WTC11 (cell line): Measurements from ENCODE around the gene TMEM120A. TPM values are rescaled to one million over a fixed set of nuclear protein-coding genes. Genes with fewer than 3 reads are reported as not detected.
A peak's percentile ranks its signal among the peaks of the same experiment; 100 is the strongest.

ENCODE experiments used
- ATAC-seq: fragments of 200-7000 bp; cut with Tn5 transposase; 2 replicates; pipeline ENCODE4 v1.10.0; 2021; ENCODE audit warnings: mild to moderate bottlenecking, moderate library complexity
- CTCF ChIA-PET: fragments of 300-600 bp; sonication (Branson Sonifier 250); formaldehyde crosslinking; loops from one replicate; lab custom pipeline; 2021; ENCODE audit warnings: antibody characterized with exemption; lab: Charles Lee
- POLR2A ChIA-PET: fragments of 350-600 bp; sonication (Branson Sonifier 250); formaldehyde crosslinking; loops from one replicate; lab custom pipeline; 2021; ENCODE audit warnings: antibody characterized with exemption; lab: Charles Lee
- DNase-seq: peaks from one replicate; pipeline ENCODE4 v3.0.0; 2021; ENCODE audit warnings: low spot score
- H3K27ac Mint-ChIP-seq: 2 replicates; pipeline ENCODE4 v1.8.0; 2021; ENCODE audit warnings: mixed read lengths
- H3K27me3 Mint-ChIP-seq: 2 replicates; pipeline ENCODE4 v1.8.0; 2021; ENCODE audit warnings: low read depth, mild to moderate bottlenecking, moderate library complexity, mixed read lengths
- H3K36me3 Mint-ChIP-seq: 2 replicates; pipeline ENCODE4 v1.8.0; 2021; ENCODE audit warnings: mixed read lengths
- H3K4me1 Mint-ChIP-seq: 2 replicates; pipeline ENCODE4 v1.8.0; 2022; ENCODE audit warnings: mixed read lengths
- H3K4me3 Mint-ChIP-seq: 2 replicates; pipeline ENCODE4 v1.8.0; 2021; ENCODE audit warnings: mild to moderate bottlenecking, moderate library complexity, mixed read lengths
- H3K9me3 Mint-ChIP-seq: 2 replicates; pipeline ENCODE4 v1.8.0; 2021; ENCODE audit warnings: mixed read lengths
- CREB1 ChIP-seq: sonication (generic); formaldehyde crosslinking; IDR thresholded peaks from 2 replicates; pipeline ENCODE4 v1.8.0; 2023; ENCODE audit warnings: mild to moderate bottlenecking, missing genetic modification reagents
- ELF4 ChIP-seq: sonication (generic); formaldehyde crosslinking; IDR thresholded peaks from 2 replicates; pipeline ENCODE4 v1.8.1; 2022; ENCODE audit warnings: low read depth, mild to moderate bottlenecking, moderate library complexity, missing genetic modification reagents
- FOXP1 ChIP-seq: sonication (generic); formaldehyde crosslinking; IDR thresholded peaks from 2 replicates; pipeline ENCODE4 v1.8.0; 2022; ENCODE audit warnings: missing genetic modification reagents, mild to moderate bottlenecking, moderate library complexity, borderline replicate concordance
- IRF2 ChIP-seq: sonication (generic); formaldehyde crosslinking; IDR thresholded peaks from 2 replicates; pipeline ENCODE4 v1.8.0; 2022; ENCODE audit warnings: low read depth, missing genetic modification reagents, borderline replicate concordance
- JAZF1 ChIP-seq: fragments of 250-450 bp; sonication (Bioruptor Pico); IDR thresholded peaks from 2 replicates; pipeline ENCODE4 v1.9.0; 2021; ENCODE audit warnings: moderate library complexity, mild to moderate bottlenecking, inconsistent platforms
- NFYB ChIP-seq: sonication (generic); formaldehyde crosslinking; conservative IDR thresholded peaks from 2 replicates; pipeline ENCODE4 v1.8.0; 2022; ENCODE audit warnings: low read depth, missing genetic modification reagents
- NR3C1 ChIP-seq: sonication (generic); formaldehyde crosslinking; conservative IDR thresholded peaks from 2 replicates; pipeline ENCODE4 v1.8.1; 2023; ENCODE audit warnings: low read depth, mild to moderate bottlenecking, missing genetic modification reagents
- RELA ChIP-seq: sonication (generic); formaldehyde crosslinking; IDR thresholded peaks from 2 replicates; pipeline ENCODE4 v1.8.1; 2022; ENCODE audit warnings: missing genetic modification reagents, mild to moderate bottlenecking, borderline replicate concordance
- SMAD4 ChIP-seq: sonication (generic); formaldehyde crosslinking; IDR thresholded peaks from 2 replicates; pipeline ENCODE4 v1.8.0; 2022; ENCODE audit warnings: mild to moderate bottlenecking, missing genetic modification reagents
- SP1 ChIP-seq: sonication (generic); formaldehyde crosslinking; conservative IDR thresholded peaks from 2 replicates; pipeline ENCODE4 v1.8.1; 2022; ENCODE audit warnings: missing genetic modification reagents
- TEAD1 ChIP-seq: sonication (generic); formaldehyde crosslinking; IDR thresholded peaks from 2 replicates; pipeline ENCODE4 v1.8.0; 2022; ENCODE audit warnings: mild to moderate bottlenecking, missing genetic modification reagents
- TEAD4 ChIP-seq: sonication (generic); formaldehyde crosslinking; IDR thresholded peaks from 2 replicates; pipeline ENCODE4 v1.8.0; 2022; ENCODE audit warnings: mild to moderate bottlenecking, missing genetic modification reagents
- ZBTB21 ChIP-seq: sonication (generic); formaldehyde crosslinking; IDR thresholded peaks from 2 replicates; pipeline ENCODE4 v1.8.1; 2023; ENCODE audit warnings: mild to moderate bottlenecking, missing genetic modification reagents, borderline replicate concordance
- total RNA-seq: library from RNA; stranded (reverse); gene quantifications from 3 replicates; pipeline ENCODE4 v1.2.3, GENCODE V29; 2021
- TF ChIP-seq, protein P1 (sequence below): sonication (generic); formaldehyde crosslinking; IDR thresholded peaks from 2 replicates; pipeline ENCODE4 v1.8.0; 2022; ENCODE audit warnings: mild to moderate bottlenecking, missing genetic modification reagents
- TF ChIP-seq, protein P2 (sequence below): fragments of 250-450 bp; sonication (Bioruptor Pico); IDR thresholded peaks from 2 replicates; pipeline ENCODE4 v1.9.0; 2021; ENCODE audit warnings: mild to moderate bottlenecking
- TF ChIP-seq, protein P3 (sequence below): sonication (generic); formaldehyde crosslinking; IDR thresholded peaks from 2 replicates; pipeline ENCODE4 v1.8.1; 2022; ENCODE audit warnings: mild to moderate bottlenecking, moderate library complexity, missing genetic modification reagents
- TF ChIP-seq, protein P4 (sequence below): sonication (generic); formaldehyde crosslinking; IDR thresholded peaks from 2 replicates; pipeline ENCODE4 v1.8.0; 2022; ENCODE audit warnings: mild to moderate bottlenecking, missing genetic modification reagents
- TF ChIP-seq, protein P5 (sequence below): sonication (generic); formaldehyde crosslinking; conservative IDR thresholded peaks from 2 replicates; pipeline ENCODE4 v1.8.1; 2022; ENCODE audit warnings: mild to moderate bottlenecking, missing genetic modification reagents
- TF ChIP-seq, protein P6 (sequence below): sonication (generic); formaldehyde crosslinking; IDR thresholded peaks from 2 replicates; pipeline ENCODE4 v1.8.1; 2022; ENCODE audit warnings: low read depth, missing genetic modification reagents, borderline replicate concordance
- TF ChIP-seq, protein P7 (sequence below): sonication (generic); formaldehyde crosslinking; IDR thresholded peaks from 2 replicates; pipeline ENCODE4 v1.8.1; 2022; ENCODE audit warnings: low read depth, mild to moderate bottlenecking, moderate library complexity, missing genetic modification reagents, borderline replicate concordance

TMEM120A gene
- total RNA-seq, 1 experiment from 2014 or later = 21.9 TPM

DNA sequence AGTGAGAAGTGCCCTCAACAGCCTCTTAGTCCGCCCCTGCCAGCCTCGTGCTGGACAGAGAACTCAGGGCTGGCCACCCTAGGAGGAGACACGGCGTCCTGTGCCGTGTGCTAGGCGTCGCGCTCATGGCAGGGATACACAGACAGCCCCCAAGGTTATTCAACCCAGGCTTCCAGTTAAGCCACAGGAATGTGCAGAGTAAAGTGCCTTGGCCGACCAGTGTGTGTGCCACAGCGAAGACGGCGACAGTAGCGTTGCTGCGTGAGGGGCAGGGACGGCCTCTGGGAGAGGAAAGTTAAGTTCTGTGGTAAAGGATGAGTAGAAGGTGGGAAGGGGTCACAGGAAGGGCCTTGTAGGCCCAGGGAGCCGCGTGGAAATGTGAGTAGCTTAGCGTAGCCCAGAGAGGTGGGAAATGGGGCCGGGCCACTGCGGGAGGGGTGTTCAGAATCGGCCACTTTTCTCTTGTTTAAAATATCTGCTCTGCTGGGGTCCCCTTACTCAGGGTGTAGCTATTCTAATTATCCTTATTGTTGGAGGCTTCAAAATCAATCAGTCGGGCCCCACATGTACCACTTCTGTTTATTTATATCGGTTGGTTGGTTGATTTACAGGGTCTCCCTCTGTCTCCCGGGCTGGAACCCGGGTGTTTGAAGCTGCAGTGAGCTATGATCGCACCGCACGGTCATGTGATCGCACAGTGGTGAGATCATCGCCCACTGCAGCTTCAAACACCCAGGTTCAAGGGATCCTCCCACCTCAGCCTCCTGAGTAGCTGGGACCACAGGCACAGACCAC is 24.5 kb downstream of the TMEM120A start:
- Mint-ChIP-seq H3K27me3 (no peaks in the 10 kb centered on the region; the same call in 1 of the 2 replicates), H3K27ac (peak overlapping the region; percentile 36), H3K36me3 (peaks cover 28% of the 10 kb centered on the region), H3K9me3 (no peaks in the 10 kb centered on the region), H3K4me3 (no peak overlapping the region), H3K4me1 (no peaks in the 10 kb centered on the region)
- ChIA-PET CTCF (interaction anchor here (0.6 to 1.1 kb wide), 3 partner anchors 13 to 91 kb away, joined by 4 to 6 read pairs (median 4); partner anchors contain the start of gene RHBDD2), POLR2A (no interaction called here)
- no peak for ATAC-seq
- TF ChIP-seq RELA (no peak), TEAD1 (CRISPR knock-in tag) (no peak), NR3C1 (no peak), CREB1 (CRISPR knock-in tag) (no peak), TEAD4 (CRISPR knock-in tag) (no peak), SP1 (CRISPR knock-in tag) (no peak), SMAD4 (CRISPR knock-in tag) (no peak), ELF4 (no peak), FOXP1 (CRISPR knock-in tag) (no peak), IRF2 (CRISPR knock-in tag) (no peak), JAZF1 (CRISPR knock-in tag) (no peak), NFYB (CRISPR knock-in tag) (no peak), ZBTB21 (no peak)
- TF ChIP-seq, protein P1, sequence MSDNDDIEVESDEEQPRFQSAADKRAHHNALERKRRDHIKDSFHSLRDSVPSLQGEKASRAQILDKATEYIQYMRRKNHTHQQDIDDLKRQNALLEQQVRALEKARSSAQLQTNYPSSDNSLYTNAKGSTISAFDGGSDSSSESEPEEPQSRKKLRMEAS (CRISPR knock-in tag) = no peak
- TF ChIP-seq, protein P2, sequence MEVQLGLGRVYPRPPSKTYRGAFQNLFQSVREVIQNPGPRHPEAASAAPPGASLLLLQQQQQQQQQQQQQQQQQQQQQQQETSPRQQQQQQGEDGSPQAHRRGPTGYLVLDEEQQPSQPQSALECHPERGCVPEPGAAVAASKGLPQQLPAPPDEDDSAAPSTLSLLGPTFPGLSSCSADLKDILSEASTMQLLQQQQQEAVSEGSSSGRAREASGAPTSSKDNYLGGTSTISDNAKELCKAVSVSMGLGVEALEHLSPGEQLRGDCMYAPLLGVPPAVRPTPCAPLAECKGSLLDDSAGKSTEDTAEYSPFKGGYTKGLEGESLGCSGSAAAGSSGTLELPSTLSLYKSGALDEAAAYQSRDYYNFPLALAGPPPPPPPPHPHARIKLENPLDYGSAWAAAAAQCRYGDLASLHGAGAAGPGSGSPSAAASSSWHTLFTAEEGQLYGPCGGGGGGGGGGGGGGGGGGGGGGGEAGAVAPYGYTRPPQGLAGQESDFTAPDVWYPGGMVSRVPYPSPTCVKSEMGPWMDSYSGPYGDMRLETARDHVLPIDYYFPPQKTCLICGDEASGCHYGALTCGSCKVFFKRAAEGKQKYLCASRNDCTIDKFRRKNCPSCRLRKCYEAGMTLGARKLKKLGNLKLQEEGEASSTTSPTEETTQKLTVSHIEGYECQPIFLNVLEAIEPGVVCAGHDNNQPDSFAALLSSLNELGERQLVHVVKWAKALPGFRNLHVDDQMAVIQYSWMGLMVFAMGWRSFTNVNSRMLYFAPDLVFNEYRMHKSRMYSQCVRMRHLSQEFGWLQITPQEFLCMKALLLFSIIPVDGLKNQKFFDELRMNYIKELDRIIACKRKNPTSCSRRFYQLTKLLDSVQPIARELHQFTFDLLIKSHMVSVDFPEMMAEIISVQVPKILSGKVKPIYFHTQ = no peak
- TF ChIP-seq, protein P3, sequence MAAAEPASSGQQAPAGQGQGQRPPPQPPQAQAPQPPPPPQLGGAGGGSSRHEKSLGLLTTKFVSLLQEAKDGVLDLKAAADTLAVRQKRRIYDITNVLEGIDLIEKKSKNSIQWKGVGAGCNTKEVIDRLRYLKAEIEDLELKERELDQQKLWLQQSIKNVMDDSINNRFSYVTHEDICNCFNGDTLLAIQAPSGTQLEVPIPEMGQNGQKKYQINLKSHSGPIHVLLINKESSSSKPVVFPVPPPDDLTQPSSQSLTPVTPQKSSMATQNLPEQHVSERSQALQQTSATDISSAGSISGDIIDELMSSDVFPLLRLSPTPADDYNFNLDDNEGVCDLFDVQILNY (CRISPR knock-in tag) = no peak
- TF ChIP-seq, protein P4, sequence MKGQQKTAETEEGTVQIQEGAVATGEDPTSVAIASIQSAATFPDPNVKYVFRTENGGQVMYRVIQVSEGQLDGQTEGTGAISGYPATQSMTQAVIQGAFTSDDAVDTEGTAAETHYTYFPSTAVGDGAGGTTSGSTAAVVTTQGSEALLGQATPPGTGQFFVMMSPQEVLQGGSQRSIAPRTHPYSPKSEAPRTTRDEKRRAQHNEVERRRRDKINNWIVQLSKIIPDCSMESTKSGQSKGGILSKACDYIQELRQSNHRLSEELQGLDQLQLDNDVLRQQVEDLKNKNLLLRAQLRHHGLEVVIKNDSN (CRISPR knock-in tag) = no peak
- TF ChIP-seq, protein P5, sequence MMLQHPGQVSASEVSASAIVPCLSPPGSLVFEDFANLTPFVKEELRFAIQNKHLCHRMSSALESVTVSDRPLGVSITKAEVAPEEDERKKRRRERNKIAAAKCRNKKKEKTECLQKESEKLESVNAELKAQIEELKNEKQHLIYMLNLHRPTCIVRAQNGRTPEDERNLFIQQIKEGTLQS = no peak
- TF ChIP-seq, protein P6, sequence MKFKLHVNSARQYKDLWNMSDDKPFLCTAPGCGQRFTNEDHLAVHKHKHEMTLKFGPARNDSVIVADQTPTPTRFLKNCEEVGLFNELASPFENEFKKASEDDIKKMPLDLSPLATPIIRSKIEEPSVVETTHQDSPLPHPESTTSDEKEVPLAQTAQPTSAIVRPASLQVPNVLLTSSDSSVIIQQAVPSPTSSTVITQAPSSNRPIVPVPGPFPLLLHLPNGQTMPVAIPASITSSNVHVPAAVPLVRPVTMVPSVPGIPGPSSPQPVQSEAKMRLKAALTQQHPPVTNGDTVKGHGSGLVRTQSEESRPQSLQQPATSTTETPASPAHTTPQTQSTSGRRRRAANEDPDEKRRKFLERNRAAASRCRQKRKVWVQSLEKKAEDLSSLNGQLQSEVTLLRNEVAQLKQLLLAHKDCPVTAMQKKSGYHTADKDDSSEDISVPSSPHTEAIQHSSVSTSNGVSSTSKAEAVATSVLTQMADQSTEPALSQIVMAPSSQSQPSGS (CRISPR knock-in tag) = no peak
- TF ChIP-seq, protein P7, sequence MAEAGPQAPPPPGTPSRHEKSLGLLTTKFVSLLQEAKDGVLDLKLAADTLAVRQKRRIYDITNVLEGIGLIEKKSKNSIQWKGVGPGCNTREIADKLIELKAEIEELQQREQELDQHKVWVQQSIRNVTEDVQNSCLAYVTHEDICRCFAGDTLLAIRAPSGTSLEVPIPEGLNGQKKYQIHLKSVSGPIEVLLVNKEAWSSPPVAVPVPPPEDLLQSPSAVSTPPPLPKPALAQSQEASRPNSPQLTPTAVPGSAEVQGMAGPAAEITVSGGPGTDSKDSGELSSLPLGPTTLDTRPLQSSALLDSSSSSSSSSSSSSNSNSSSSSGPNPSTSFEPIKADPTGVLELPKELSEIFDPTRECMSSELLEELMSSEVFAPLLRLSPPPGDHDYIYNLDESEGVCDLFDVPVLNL = no peak
- no peak for DNase-seq
